GM21737 (cell line): ENCODE measurements around the gene ZNF423.

Experiments
- ATAC-seq: cut with Tn5 transposase; IDR thresholded peaks from one replicate; pipeline ENCODE4 v1.9.1; 2021; ENCODE audit warnings: mild to moderate bottlenecking, moderate library complexity; ENCODE audit not compliant: unreplicated experiment

Gene ZNF423

DNA sequence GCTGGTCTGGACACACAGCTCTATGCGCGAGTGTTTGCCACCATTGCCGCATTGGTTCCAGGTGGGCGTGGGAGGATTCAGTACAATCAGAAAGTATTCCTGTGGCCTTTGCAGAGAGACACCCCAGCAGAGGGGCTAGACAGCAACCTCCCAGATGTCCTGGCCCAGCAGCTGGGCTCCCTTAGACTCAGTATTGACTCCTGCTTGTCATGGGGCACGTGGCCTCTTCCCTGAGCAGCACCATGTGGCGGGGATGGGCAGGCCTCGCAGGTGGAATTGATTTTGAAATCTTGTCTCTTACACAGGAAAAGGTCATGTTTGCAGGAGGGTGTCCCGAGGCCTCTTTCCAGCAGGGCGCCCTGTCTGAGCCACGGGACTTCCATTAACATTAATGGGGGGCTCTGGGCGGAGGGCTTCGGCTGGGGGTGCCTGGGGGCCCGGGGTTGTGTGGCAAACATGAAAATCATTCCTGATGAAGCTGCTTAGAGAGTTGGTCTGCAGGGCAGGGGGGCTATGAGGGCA, 385.9 kb downstream of the ZNF423 start:
- no peak for ATAC-seq

GRCh38 chr16:49469311-49469670, 386.6 kb downstream of the ZNF423 start:
- no peak for ATAC-seq

- no peak for ATAC-seq
Measured at GRCh38 chr16:49468611-49469310, 387.2 kb downstream of the ZNF423 start.

DNA sequence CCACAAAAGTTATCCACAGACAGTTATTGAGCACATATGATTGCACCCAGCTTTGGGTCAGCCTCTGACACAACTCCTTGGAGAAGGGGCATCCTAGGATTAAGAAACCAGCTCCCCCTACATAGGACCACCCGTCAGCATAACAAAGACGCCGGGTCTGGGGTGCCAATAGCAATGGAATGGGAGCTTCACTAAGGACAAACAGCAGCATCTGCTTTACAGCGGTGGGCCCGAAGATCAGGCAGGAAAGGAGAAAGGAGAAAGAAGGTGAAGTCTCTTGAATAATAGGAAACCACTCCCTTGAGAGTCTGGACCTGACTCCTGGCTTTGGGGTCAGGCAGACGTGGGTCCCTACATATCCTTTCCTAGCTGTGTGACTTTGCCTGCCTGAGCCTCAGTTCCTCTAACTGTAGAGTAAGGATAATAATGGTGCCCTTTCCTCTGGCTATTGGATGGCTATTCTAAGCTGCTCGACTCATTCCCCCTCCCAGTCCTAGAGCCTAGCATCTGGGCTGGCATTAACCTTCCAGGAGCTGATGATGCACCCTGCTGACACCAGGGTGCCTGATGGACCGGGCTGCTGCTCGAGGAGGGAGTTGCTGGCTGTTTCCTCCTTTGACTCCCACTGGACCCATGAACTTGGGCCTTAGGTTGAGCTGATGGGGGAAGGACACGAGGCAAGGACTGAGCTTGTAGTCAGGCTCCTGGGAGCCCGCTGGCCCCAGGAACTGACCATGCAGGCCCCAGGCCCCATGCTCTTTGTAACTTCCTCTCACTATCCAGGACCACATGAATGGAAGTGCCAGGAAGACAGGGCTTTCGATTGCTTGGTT, 388.2 kb downstream of the ZNF423 start:
- no peak for ATAC-seq

GRCh38 chr16:49466881-49467280, 389.0 kb downstream of the ZNF423 start:
- ATAC-seq, result no peak

DNA sequence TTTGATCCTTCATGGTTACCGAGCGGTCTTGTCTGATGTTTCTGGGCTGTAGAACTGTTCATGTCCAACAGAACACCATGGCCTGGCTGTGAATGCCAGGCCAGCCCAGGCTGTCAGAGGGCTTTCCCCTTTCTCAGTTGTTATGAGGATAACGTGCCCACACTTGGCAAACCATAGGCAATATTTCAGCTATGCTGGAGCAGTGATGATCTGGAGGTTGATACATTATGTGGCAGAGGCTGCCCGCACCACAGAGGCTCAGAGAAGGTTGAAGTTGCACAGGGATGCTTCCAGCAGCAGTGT, 389.4 kb downstream of the ZNF423 start:
- no peak for ATAC-seq

- ATAC-seq, result no peak
Measured at GRCh38 chr16:49465661-49466528, 390.0 kb downstream of the ZNF423 start.

DNA sequence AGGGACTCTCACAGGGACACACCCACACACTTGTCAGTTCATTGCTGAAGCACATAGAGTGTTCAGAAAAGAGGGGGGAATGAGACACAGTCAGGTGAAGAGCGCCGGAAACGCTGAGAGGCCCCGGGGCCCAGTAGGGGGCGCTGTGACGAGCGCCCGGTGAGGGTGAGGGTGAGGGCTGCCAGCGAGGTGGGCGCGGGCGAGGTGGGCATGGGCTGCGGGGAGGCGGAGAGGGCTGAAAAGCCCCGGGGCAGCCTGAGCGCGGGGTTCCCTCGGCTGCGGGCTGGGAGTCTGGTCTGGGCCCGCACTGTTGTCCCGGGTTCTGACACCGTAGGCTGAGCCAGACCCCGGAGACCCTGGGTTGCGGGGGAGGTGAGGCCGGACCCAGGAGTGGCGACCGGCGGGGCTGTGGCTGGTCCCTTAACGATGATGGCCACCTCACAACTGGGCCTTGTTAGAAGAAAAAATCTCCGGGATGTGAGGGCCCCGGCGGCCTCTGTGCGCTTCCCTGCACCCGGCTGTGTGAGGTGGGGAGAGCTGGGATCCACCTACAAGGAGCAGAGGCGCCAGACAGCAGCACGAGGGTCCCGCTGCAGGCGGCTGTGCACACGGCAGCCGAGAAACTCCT, 390.9 kb downstream of the ZNF423 start:
- ATAC-seq, result no peak

DNA sequence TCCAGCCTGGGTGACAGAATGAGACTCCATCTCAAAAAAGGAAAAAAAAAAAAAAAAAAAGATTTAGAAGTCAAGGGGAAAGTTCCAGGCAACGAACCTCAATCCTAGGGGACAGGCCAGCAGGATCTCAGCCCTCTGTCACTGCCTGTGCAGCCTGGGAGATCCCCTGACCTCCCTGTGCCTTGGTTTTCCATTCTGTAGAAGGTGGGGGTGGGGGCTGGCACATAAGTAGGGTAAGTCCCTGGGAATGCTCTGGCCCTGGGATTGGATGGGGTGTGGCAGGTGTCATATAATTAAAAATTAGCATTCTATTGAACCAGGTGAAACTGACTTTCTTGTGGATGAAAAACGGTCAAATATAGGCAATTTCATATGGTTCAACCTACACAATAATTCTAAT, 391.8 kb downstream of the ZNF423 start:
- ATAC-seq, result no peak

DNA sequence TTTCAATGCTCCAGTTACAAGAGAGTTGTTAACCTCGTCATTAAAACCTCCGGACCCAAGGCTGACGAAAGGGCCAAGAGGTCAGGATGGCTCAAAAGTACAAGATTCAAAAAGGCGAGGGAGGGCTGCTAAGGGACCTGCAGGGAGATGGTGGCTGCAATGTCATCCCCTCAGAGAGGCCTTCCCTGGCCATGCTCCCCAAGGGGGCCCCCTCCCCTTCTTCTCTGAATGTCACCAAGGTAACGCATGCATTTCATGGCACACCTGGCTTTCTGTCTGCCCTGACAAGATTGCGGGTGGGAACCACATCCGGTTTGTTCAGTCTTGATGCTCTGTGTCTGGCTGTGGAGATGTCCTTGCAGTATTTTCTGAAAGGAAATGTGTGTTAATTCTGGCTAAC, 392.4 kb downstream of the ZNF423 start:
- no peak for ATAC-seq

GRCh38 chr16:49462989-49463371, 392.9 kb downstream of the ZNF423 start:
- ATAC-seq, result no peak

DNA sequence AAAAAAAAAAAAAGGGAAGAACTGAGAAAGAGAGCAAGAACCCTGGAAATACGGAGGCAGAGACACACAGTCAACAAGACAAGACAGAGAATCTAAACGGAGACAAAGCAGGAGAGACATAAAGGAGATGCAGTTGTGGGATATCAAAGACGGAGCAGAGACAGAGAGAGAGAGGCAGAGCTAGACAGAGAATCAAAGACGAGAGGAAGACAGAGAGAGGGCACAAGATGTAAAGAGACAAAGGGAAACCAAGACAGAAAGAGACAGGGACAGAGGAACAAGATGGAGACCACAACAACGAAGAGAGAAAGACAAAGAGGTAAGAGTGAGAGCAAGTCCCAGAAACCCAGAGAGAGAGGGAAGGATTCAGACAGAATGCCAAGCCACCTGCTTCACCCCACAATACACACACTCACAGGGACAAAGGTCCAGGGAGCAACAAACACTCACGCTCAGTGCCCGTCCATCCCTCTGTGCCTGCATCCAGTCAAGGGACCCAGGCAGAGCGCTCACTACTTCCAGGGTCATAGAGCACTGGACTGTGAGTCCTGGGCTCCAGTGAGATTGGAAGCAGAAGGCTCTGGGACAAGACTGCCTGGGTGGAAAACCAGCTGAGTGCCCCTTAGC, 393.4 kb downstream of the ZNF423 start:
- ATAC-seq, result no peak

DNA sequence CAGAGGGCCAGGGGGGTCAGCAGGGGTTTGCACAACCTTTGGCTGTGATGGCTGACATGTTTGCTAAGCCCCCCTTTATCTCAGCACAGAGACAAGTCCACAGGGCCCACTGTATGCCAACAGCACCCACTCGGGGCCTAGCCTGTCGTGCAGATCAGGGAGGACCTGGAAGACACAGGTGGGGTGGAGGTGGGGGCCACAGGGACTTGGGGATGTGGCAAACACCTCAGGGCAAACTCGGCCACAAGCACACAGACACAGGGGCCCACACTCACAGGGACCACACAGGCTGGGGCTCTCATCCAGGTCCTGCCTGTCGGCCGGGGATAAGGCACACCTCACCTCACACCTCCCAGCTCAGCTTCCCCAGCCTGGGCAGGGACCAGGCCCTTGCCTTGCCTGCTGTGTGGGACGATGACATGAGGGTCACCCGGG, 394.4 kb downstream of the ZNF423 start:
- no peak for ATAC-seq

- no peak for ATAC-seq
Measured at GRCh38 chr16:49460786-49461470, 395.0 kb downstream of the ZNF423 start.

DNA sequence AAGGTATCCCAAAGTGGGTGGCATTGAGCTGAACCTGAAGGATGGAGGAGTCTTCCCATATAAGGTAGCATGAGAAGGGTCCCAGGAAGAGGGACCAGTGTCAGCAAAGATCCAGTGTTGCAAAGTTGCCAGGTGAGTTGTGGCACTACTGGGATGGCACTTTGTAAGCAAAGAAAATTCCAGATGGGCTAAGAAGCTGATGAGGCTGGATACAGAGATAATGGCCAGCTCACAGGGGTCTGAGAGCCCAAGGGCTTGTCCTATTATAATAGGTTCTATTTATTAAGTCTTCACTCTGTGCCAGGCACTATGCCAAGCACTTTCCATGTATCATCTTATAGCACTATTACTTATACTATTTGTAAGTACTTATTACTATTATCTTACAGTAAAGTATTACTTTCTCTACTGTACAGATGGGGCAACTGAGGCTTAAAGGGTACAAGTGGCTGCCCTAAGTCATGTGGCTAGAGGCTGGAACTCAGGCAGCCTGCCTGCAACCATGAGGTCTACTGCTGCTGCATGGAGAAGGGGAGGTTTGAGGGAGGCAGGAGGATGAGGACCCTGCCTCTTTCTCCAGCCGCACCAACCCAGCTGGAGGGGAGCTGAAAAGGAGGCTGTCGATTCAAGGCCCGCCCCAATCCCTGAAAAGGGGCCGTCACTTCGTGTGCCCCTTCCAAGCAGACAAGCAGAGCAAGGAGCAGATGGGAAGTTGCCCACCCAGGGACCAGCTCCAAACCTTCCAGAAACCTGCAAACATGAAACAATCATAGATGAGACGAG, 395.8 kb downstream of the ZNF423 start:
- no peak for ATAC-seq

DNA sequence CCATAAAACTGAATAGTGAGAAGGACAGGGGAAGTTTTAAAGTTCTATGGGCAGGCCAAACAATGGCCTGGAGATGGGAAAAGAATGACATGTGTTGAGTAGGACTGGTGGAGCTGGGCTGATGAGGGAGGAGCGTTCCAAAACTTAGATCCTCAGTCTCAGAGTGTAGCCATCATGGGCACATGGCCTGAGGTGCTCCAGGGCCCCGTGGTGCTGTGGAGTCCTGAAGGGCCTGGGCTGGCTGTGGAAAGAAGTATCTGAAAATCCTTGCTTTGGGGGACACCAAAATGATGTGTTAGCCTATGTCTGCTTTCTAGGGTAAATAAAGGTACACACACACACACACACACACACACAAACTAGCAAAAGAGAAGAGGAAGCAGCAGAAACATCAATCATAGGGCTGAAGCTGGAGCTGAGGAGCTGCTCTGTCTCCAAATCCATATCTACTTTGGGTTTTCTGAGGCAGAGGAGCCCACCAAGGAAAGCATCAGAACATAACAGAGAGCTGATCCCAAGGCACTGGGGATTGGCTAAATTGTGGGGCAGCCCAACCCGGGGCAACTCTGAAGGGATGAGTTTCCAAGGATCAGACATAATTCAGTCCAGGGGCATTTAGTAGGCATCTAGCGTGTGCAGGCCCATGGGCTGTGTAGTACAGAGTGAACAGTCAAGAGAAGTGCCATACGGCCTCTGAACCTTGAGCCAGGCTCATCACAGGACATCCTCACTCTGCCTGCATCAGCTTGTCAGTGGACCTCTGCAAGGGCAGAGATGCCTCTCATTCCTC, 397.1 kb downstream of the ZNF423 start:
- ATAC-seq, result no peak

DNA sequence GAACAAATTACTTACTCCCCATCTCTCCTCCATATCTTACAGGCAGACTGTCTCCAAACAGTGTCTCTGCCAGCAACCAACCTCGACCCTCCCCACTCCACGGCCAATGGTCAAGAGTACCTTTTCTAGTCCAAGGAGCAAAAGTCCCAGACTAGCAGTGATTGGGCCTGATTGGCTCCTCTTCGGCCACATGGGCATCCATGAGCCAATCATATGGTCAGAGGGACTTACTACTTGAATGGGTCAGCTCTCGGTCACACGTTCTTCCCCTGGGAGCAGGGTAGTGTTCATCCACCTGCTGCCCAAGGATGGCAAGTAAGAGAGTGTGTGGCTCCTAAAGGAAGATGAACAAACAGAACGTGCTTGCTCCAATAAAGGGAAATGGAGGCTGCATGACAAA, 397.7 kb downstream of the ZNF423 start:
- no peak for ATAC-seq

- no peak for ATAC-seq
Measured at GRCh38 chr16:49457196-49457595, 398.7 kb downstream of the ZNF423 start.
